Measurements from ENCODE around the gene CFHR1.

The CFHR1 gene

DNA sequence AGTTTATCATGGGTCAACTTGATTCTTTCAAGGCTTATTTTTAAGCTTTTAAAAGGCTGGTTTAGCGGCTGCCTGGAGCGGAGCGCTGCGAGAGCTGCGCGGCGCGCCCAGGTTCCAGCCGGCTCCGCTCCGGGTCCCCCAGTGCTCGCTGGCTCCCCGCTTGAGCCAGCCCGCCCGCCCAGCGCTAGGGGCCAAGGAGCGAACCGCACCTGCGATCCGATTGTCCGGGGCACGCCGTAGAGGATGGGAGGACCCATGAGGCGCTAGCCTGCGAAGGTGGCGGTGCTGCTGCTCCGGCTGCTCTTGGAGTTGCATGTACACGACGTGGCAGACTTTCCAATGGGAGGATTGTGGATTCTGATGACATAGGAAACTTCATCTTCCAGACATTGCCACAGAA, 58.4 kb downstream of the CFHR1 start:
- no peak for DNase-seq (ENCODE audit: low spot score)

All from CD4-positive, alpha-beta T cell treated with Interleukin-15 for 4 hours (primary cell).